Gastroesophageal sphincter (tissue), 4 donors: Measurements from ENCODE around the gene IL1RAPL1. TPM values are rescaled to one million over a fixed set of nuclear protein-coding genes. Genes with fewer than 3 reads are reported as not detected.

Experiments used
- ATAC-seq: fragments of 150-250 bp; one replicate; pipeline ENCODE4 v1.9.1; 2016; ENCODE audit warnings: mild to moderate bottlenecking, moderate library complexity
- H3K27ac ChIP-seq, 4 donors: fragments of 200-600 bp; sonication (generic) in 3 of 4; 1 replicate in 3 of 4; 2 replicates in 1 of 4; pipeline ENCODE4 v1.5.1; 2016 to 2019
- H3K27me3 ChIP-seq: fragments of 200-600 bp; sonication (generic); one replicate; pipeline ENCODE4 v1.5.1; 2019
- H3K36me3 ChIP-seq, 2 donors: fragments of 200-600 bp; sonication (generic); one replicate each; pipeline ENCODE4 v1.5.1; 2019; ENCODE audit warnings: control low read depth in 1 of 2
- H3K4me1 ChIP-seq, 3 donors: fragments of 200-600 bp; sonication (generic); 1 replicate in 2 of 3; 2 replicates in 1 of 3; pipeline ENCODE4 v1.5.1; 2016 to 2019; ENCODE audit warnings: control low read depth in 2 of 3
- H3K4me3 ChIP-seq, 2 donors: fragments of 200-600 bp; sonication (generic); one replicate each; pipeline ENCODE4 v1.5.1; 2019; ENCODE audit warnings: mild to moderate bottlenecking in 1 of 2, moderate library complexity in 1 of 2
- H3K9me3 ChIP-seq, 3 donors: fragments of 200-600 bp; sonication (generic); one replicate each; pipeline ENCODE4 v1.5.1; 2017 to 2019; ENCODE audit warnings: control low read depth in 2 of 3
- EP300 ChIP-seq: sonication (generic); formaldehyde crosslinking; IDR thresholded peaks from one replicate; pipeline ENCODE4 v1.6.1; 2017; ENCODE audit warnings: antibody characterized with exemption, mild to moderate bottlenecking
- POLR2A ChIP-seq, 2 donors: fragments of 450-650 bp; IDR thresholded peaks; one replicate each; pipeline ENCODE4 v1.6.1; 2017; ENCODE audit warnings: antibody characterized with exemption in 2 of 2, mild to moderate bottlenecking in 2 of 2, moderate library complexity in 1 of 2
- POLR2AphosphoS5 ChIP-seq: sonication (generic); formaldehyde crosslinking; IDR thresholded peaks from one replicate; pipeline ENCODE4 v1.6.1; 2017; ENCODE audit warnings: antibody characterized with exemption
- WGBS, 2 donors: methylation state at CpG; one replicate each; pipeline ENCODE4 v1.1.5; 2018; ENCODE audit warnings: low coverage in 1 of 2; 5-methylcytosine and 5-hydroxymethylcytosine counted together
- total RNA-seq, 4 donors: library from RNA; depleted of rRNA; stranded (reverse); fragments of >200 nt; gene quantifications; one replicate each; pipeline ENCODE4 v1.1.0, GENCODE V29; 2016
- TF ChIP-seq, protein P1 (sequence below), 4 experiments: fragments of 200-600 bp in 2 of 4; fragments of 450-650 bp in 2 of 4; sonication (generic) in 1 of 4; IDR thresholded peaks; one replicate each; pipeline ENCODE4 v1.5.1; 2017 to 2019; ENCODE audit warnings: antibody characterized with exemption in 4 of 4, mild to moderate bottlenecking in 2 of 4, moderate library complexity in 2 of 4

Gene IL1RAPL1
- total RNA-seq, 4 donors from 2014 or later: 0.27 to 1.6 (median 0.44) TPM

GRCh38 chrX:29693912-29694311, 1106.7 kb downstream of the IL1RAPL1 start:
- no peak for ATAC-seq
- no peaks in the 10 kb centered on the region for H3K27me3 ChIP-seq
- TF ChIP-seq POLR2AphosphoS5 (no peak), POLR2A (IDR thresholded peaks at IDR 0.05) (no peak), EP300 (no peak)
- TF ChIP-seq, protein P1, sequence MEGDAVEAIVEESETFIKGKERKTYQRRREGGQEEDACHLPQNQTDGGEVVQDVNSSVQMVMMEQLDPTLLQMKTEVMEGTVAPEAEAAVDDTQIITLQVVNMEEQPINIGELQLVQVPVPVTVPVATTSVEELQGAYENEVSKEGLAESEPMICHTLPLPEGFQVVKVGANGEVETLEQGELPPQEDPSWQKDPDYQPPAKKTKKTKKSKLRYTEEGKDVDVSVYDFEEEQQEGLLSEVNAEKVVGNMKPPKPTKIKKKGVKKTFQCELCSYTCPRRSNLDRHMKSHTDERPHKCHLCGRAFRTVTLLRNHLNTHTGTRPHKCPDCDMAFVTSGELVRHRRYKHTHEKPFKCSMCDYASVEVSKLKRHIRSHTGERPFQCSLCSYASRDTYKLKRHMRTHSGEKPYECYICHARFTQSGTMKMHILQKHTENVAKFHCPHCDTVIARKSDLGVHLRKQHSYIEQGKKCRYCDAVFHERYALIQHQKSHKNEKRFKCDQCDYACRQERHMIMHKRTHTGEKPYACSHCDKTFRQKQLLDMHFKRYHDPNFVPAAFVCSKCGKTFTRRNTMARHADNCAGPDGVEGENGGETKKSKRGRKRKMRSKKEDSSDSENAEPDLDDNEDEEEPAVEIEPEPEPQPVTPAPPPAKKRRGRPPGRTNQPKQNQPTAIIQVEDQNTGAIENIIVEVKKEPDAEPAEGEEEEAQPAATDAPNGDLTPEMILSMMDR (IDR thresholded peaks at IDR 0.05): no peak
- 25 to 50% methylated on average over 3 of the region's 3 CpGs for WGBS, 2 donors
- H3K36me3 ChIP-seq: no peaks in the 10 kb centered on the region
- H3K4me1 ChIP-seq: no peaks in the 10 kb centered on the region
- no peaks in the 10 kb centered on the region for H3K9me3 ChIP-seq
- no peak overlapping the region for H3K27ac ChIP-seq
- H3K4me3 ChIP-seq: no peak overlapping the region

- WGBS, 2 donors: 9 to 11% methylated on average over 1 of the region's 1 CpG
- no peak overlapping the region for H3K27ac ChIP-seq
- no peak overlapping the region for H3K4me3 ChIP-seq
- no peaks in the 10 kb centered on the region for H3K27me3 ChIP-seq
- TF ChIP-seq, protein P1 (IDR thresholded peaks at IDR 0.05): no peak
- TF ChIP-seq POLR2AphosphoS5 (no peak), POLR2A (IDR thresholded peaks at IDR 0.05) (no peak), EP300 (no peak)
- H3K4me1 ChIP-seq: no peaks in the 10 kb centered on the region
- H3K9me3 ChIP-seq: no peaks in the 10 kb centered on the region
- ATAC-seq: no peak
- H3K36me3 ChIP-seq: no peaks in the 10 kb centered on the region
These were observed 1112.0 kb downstream of the IL1RAPL1 start for GRCh38 chrX:29699239-29699638.

GRCh38 chrX:29707088-29707487, 1119.8 kb downstream of the IL1RAPL1 start:
- no peak for ATAC-seq
- no peak for TF ChIP-seq EP300
- no peak for TF ChIP-seq POLR2A (IDR thresholded peaks at IDR 0.05)
- TF ChIP-seq, protein P1 (IDR thresholded peaks at IDR 0.05): no peak
- TF ChIP-seq POLR2AphosphoS5: no peak
- 88 to 90% methylated on average over 2 of the region's 2 CpGs for WGBS, 2 donors
- no peaks in the 10 kb centered on the region for H3K4me1 ChIP-seq
- H3K9me3 ChIP-seq: no peaks in the 10 kb centered on the region
- no peak overlapping the region for H3K4me3 ChIP-seq
- H3K36me3 ChIP-seq: no peaks in the 10 kb centered on the region
- no peaks in the 10 kb centered on the region for H3K27me3 ChIP-seq
- H3K27ac ChIP-seq: no peak overlapping the region

- H3K27me3 ChIP-seq: no peaks in the 10 kb centered on the region
- no peaks in the 10 kb centered on the region for H3K4me1 ChIP-seq
- H3K36me3 ChIP-seq: no peaks in the 10 kb centered on the region
- no peak overlapping the region for H3K4me3 ChIP-seq
- no peaks in the 10 kb centered on the region for H3K9me3 ChIP-seq
- no peak for TF ChIP-seq EP300
- no peak for TF ChIP-seq POLR2A (IDR thresholded peaks at IDR 0.05)
- TF ChIP-seq, protein P1 (IDR thresholded peaks at IDR 0.05): no peak
- TF ChIP-seq POLR2AphosphoS5: no peak
- 83 to 89% methylated on average over 1 of the region's 2 CpGs for WGBS, 2 donors
- ATAC-seq: no peak
- no peak overlapping the region for H3K27ac ChIP-seq
These were observed 1133.9 kb downstream of the IL1RAPL1 start for GRCh38 chrX:29721152-29721551.

DNA sequence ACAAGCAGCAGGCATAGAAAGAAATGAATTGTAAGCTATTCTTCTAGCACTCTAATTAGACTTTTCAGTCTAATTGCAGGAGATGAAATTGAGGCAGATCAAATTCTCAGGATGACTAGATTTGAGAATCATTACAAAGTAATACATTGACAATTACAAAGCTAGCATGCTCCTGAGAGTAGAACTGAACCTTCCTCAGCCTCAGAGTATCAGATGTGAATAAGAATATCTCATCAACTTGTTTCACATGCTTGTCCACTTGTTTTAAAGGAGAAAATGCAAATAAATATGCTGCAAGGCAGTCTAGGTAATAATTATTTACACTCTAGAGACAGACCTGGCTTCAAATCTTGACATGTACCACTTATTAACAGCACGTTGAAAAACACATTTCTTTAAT, 1137.1 kb downstream of the IL1RAPL1 start:
- H3K27me3 ChIP-seq: no peaks in the 10 kb centered on the region
- no peaks in the 10 kb centered on the region for H3K36me3 ChIP-seq
- 19 to 50% methylated on average over 1 of the region's 1 CpG for WGBS, 2 donors
- no peak overlapping the region for H3K27ac ChIP-seq
- no peaks in the 10 kb centered on the region for H3K9me3 ChIP-seq
- ATAC-seq: no peak
- no peaks in the 10 kb centered on the region for H3K4me1 ChIP-seq
- no peak overlapping the region for H3K4me3 ChIP-seq
- TF ChIP-seq EP300: no peak
- TF ChIP-seq, protein P1 (IDR thresholded peaks at IDR 0.05): no peak
